Upper lobe of left lung (tissue), 6 donors: ENCODE data around the gene GTF2F1. TPM values are rescaled to one million over a fixed set of nuclear protein-coding genes. Genes with fewer than 3 reads are reported as not detected.
A peak's percentile ranks its signal among the peaks of the same experiment; 100 is the strongest.
"Not testable (repeated sequence)": the region's sequence is repeated elsewhere in the genome, so short reads cannot be mapped to it uniquely, and the experiment has no call there.

Source experiments
- ATAC-seq, 2 donors: fragments of 200-7000 bp; cut with Tn5 transposase; one replicate each; pipeline ENCODE4 v1.9.1; 2022; ENCODE audit warnings: mild to moderate bottlenecking in 2 of 2, moderate library complexity in 2 of 2; ENCODE audit not compliant: low FRiP score in 2 of 2
- DNase-seq, 2 donors: peaks; one replicate each; pipeline ENCODE4 v3.0.0-alpha.2; 2019 to 2020
- H3K27ac ChIP-seq, 4 donors: fragments of 200-600 bp; sonication (generic); one replicate each; pipeline ENCODE4 v1.5.1; 2016 to 2019
- H3K27me3 ChIP-seq, 4 donors: fragments of 200-600 bp; sonication (generic); one replicate each; pipeline ENCODE4 v1.5.1; 2017 to 2019
- H3K36me3 ChIP-seq, 4 donors: fragments of 200-600 bp; sonication (generic); one replicate each; pipeline ENCODE4 v1.5.1; 2016 to 2019
- H3K4me1 ChIP-seq, 4 donors: fragments of 200-600 bp; sonication (generic); one replicate each; pipeline ENCODE4 v1.5.1; 2018 to 2019
- H3K4me3 ChIP-seq, 4 donors: fragments of 200-600 bp; sonication (generic); one replicate each; pipeline ENCODE4 v1.5.1; 2017 to 2019; ENCODE audit warnings: mild to moderate bottlenecking in 2 of 4, moderate library complexity in 1 of 4
- H3K9me3 ChIP-seq, 4 donors: fragments of 200-600 bp; sonication (generic); one replicate each; pipeline ENCODE4 v1.5.1; 2018 to 2019
- CTCF ChIP-seq, 6 experiments: fragments of 450-650 bp in 4 of 6; fragments of 200-600 bp in 2 of 6; sonication (generic) in 2 of 6; IDR thresholded peaks; one replicate each; pipeline ENCODE4 v1.5.1; 2016 to 2019; ENCODE audit warnings: antibody characterized with exemption in 6 of 6
- EP300 ChIP-seq, 4 donors: sonication (generic); formaldehyde crosslinking; IDR thresholded peaks; one replicate each; pipeline ENCODE4 v1.5.1; 2017; ENCODE audit warnings: antibody characterized with exemption in 4 of 4, control low read depth in 2 of 4
- POLR2A ChIP-seq, 4 donors: fragments of 450-650 bp; IDR thresholded peaks; one replicate each; pipeline ENCODE4 v1.5.1; 2016 to 2017; ENCODE audit warnings: antibody characterized with exemption in 4 of 4, mild to moderate bottlenecking in 2 of 4
- POLR2AphosphoS5 ChIP-seq, 2 donors: sonication (generic); formaldehyde crosslinking; IDR thresholded peaks; one replicate each; pipeline ENCODE4 v1.5.1; 2017; ENCODE audit warnings: antibody characterized with exemption in 2 of 2
- WGBS, 2 donors: methylation state at CpG; one replicate each; pipeline ENCODE4 v1.1.5; 2017 to 2018; 5-methylcytosine and 5-hydroxymethylcytosine counted together
- total RNA-seq, 6 donors: library from RNA; depleted of rRNA in 4 of 6; stranded (reverse); fragments of >200 nt in 4 of 6; gene quantifications; one replicate each; pipeline versions ENCODE4 v1.1.0 to v1.2.1, GENCODE V29; 2016 to 2021
- donor health status: DM: no; HTN: no; CAD: no; lungs with moderate emphysema.
- donor health status: DM: no; HTN: yes; CAD: no; lungs with severe emphysema.

Gene GTF2F1
- total RNA-seq, 6 donors from 2014 or later: 40.3 to 76.6 (median 51.0) TPM

DNA sequence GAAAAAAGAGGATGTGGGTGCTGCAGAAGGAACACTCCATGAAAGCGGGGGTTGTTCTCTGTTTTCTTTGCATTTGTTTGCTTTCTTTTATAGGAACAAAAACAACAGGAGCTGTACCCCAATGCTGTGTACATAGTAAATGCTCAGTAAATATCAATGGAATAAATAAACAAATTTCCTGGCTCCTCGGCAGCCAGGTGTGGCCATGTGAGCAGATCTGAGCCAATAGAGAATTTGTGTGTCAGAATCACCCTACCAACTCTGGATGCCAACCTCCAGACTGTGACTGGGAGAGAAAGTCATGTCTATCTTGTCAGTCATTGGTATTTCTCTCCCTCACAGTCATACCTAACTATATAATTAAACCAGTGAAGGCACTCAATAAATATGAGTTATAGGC, 42.3 kb downstream of the GTF2F1 start:
- no peak overlapping the region for H3K27ac ChIP-seq
- TF ChIP-seq CTCF (IDR thresholded peaks at IDR 0.05) (no peak), POLR2AphosphoS5 (IDR thresholded peaks at IDR 0.05) (no peak), POLR2A (IDR thresholded peaks at IDR 0.05) (no peak), EP300 (IDR thresholded peaks at IDR 0.05) (no peak)
- no peaks in the 10 kb centered on the region for H3K27me3 ChIP-seq
- H3K4me1 ChIP-seq: no peaks in the 10 kb centered on the region
- no peaks in the 10 kb centered on the region for H3K36me3 ChIP-seq
- WGBS, 2 donors: 60 to 62% methylated on average over 2 of the region's 2 CpGs
- no peaks in the 10 kb centered on the region for H3K9me3 ChIP-seq
- DNase-seq (no peak), ATAC-seq (no peak)
- no peak overlapping the region for H3K4me3 ChIP-seq

GRCh38 chr19:6349271-6349670, 43.7 kb downstream of the GTF2F1 start:
- not testable (repeated sequence) for H3K9me3 ChIP-seq, H3K36me3 ChIP-seq, H3K4me1 ChIP-seq, H3K27me3 ChIP-seq, ATAC-seq, H3K4me3 ChIP-seq, H3K27ac ChIP-seq, DNase-seq
- WGBS, 2 donors: 88 to 90% methylated on average over 2 of the region's 2 CpGs

DNA sequence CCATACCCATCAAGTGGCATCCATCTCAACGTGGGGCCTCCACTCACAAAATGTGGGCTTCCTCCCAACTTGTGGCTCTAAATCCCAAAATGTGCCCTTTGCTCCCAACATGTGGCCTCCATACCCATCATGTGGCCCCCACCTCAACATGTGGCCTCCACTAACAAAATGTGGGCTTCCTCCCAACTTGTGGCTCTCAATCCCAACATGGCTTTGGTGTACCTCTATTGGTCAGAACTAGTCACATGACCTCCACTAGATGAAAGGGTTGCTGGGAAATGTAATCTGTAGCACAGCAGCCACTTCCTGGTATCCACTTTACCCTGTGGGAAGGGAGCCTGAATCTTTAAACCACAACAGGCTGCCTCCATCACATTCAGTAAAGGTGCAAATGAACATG, 49.5 kb downstream of the GTF2F1 start:
- TF ChIP-seq EP300 (IDR thresholded peaks at IDR 0.05) (no peak), POLR2A (IDR thresholded peaks at IDR 0.05) (no peak), POLR2AphosphoS5 (IDR thresholded peaks at IDR 0.05) (no peak), CTCF (IDR thresholded peaks at IDR 0.05) (no peak)
- Histone ChIP-seq H3K4me3 (no peak overlapping the region), H3K9me3 (no peaks in the 10 kb centered on the region), H3K27ac (no peak overlapping the region), H3K27me3 (no peaks in the 10 kb centered on the region), H3K36me3 (no peaks in the 10 kb centered on the region), H3K4me1 (no peaks in the 10 kb centered on the region)
- 92 to 100% methylated on average over 1 of the region's 1 CpG for WGBS, 2 donors
- DNase-seq (no peak), ATAC-seq (no peak)

DNA sequence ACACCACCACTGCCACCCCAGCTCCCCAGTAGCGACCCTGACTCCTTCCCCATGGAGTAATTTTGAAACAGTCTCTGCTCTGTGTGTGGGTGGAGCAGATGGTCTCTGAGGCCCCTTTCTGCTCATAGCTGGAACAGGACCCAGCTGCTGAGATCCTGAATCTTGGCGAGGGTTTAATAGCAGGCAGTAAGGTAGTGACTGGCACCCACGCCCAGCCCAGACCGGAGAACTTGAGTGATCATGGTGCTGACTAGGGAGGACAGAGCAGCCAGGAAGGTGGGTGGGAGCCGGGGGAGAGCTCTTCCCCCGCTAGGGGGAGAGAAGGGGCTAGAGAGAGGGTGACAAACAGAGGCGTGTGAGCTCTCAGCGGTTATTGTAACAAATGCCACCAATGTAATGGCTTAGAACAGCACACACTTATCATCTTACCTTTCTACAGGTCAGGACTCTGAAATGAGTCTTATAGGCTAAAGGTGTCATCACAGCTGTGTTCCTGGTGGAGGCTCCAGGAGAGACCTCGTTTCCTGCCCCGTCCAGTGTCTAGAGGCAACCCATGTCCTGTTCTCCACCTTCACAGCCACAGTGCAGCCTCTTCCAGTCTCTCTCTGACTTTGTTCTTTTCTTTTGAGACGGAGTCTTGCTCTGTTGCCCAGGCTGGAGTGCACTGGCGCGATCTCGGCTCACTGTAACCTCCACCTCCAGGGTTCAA, 52.3 kb downstream of the GTF2F1 start:
- no peaks in the 10 kb centered on the region for H3K36me3 ChIP-seq
- H3K27ac ChIP-seq: no peak overlapping the region
- H3K4me1 ChIP-seq: no peaks in the 10 kb centered on the region
- no peak for TF ChIP-seq CTCF (IDR thresholded peaks at IDR 0.05)
- no peak for TF ChIP-seq POLR2AphosphoS5 (IDR thresholded peaks at IDR 0.05)
- TF ChIP-seq EP300 (IDR thresholded peaks at IDR 0.05): no peak
- no peak for TF ChIP-seq POLR2A (IDR thresholded peaks at IDR 0.05)
- H3K4me3 ChIP-seq: no peak overlapping the region
- WGBS, 2 donors: 68 to 75% methylated on average over 14 of the region's 14 CpGs
- DNase-seq (no peak), ATAC-seq (peak in 1 of 2 donors; percentile 40)
- H3K27me3 ChIP-seq: no peaks in the 10 kb centered on the region
- H3K9me3 ChIP-seq: no peaks in the 10 kb centered on the region

DNA sequence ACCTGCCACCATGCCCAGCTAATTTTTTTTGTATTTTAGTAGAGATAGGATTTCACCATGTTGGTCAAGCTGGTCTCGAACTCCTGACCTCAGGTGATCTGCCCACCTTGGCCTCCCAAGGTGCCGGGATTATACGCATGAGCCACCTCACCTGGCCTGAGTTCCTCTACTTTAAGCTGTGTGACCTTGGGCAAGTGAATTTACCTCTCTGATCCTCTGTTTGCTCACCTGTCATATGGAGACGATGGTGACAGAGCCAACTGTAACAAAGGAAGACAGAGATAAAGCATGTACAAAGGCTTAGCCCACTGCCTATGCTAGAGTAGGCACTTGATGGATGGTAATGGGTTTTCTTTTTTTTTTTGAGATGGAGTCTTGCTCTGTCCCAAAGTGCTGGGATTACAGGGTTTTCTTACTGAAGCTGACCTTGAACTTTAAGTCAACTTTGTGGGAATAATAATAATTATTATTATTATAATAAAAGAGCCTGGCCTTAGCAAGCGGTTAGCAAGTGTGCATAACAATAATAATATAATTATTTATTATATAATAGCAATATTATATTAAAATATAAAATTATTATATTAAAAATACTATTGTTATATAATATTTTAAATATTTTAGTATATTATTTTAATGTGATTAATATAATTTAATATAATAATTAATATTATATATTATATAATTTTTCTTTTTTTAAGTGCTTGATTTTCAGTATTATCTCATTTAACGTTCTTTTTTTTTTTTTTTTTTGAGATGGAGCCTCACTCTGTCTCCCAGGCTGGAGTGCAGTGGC, 58.3 kb downstream of the GTF2F1 start:
- Histone ChIP-seq H3K27me3 (no peaks in the 10 kb centered on the region), H3K4me1 (no peaks in the 10 kb centered on the region), H3K4me3 (no peak overlapping the region), H3K9me3 (no peaks in the 10 kb centered on the region), H3K27ac (no peak overlapping the region), H3K36me3 (no peaks in the 10 kb centered on the region)
- no peak for TF ChIP-seq POLR2AphosphoS5 (IDR thresholded peaks at IDR 0.05)
- no peak for TF ChIP-seq CTCF (IDR thresholded peaks at IDR 0.05)
- TF ChIP-seq POLR2A (IDR thresholded peaks at IDR 0.05): no peak
- no peak for TF ChIP-seq EP300 (IDR thresholded peaks at IDR 0.05)
- no peak for DNase-seq
- WGBS, 2 donors: 90 to 93% methylated on average over 6 of the region's 6 CpGs
- ATAC-seq: no peak
